GM04503 (cell line): ENCODE results near the gene ARL5A.

ENCODE experiments used
- DNase-seq: peaks from one replicate; pipeline ENCODE4 v3.0.0-alpha.2; 2012; ENCODE audit warnings: low read depth

ARL5A gene

DNA sequence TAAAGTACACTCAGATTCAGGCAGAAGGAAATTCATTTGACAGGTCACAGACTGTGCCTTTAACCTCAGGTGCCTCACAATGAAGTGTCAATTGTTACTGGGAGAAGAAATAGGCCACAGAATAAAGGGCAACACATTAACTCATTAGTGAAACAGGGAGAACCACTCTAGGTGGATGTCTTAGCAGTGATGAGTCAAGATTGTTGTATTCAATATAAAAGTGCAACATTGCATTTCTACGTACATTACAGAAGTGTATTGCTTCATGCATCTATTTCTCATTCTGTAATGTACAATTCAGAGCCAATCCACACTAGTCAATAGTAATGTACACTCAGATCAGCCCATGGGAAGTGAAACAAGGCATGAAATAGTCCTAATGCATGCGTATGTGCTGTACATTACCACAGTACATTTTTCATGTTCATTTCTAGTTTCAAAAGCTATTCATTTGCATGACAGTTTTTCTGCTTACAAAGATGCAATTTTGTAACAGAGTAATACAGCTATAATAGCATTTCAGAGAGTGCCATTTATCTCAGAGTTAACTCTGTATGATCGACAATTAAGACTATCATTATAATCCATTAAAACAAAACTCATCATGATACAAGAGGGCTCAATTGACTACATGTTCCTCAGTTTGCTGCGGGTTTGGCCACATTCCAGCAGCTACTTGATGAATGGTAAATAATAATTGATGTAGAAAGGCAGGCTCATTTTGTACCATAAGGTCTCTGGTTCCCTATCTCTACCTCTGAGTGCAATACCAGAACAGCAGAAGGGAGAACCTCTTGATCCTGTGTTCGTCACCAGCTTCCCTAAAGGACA is 12.2 kb upstream of the ARL5A start:
- DNase-seq, result no peak

- no peak for DNase-seq
Observed at GRCh38 chr2:151837926-151838325, 9.7 kb upstream of the ARL5A start.

DNA sequence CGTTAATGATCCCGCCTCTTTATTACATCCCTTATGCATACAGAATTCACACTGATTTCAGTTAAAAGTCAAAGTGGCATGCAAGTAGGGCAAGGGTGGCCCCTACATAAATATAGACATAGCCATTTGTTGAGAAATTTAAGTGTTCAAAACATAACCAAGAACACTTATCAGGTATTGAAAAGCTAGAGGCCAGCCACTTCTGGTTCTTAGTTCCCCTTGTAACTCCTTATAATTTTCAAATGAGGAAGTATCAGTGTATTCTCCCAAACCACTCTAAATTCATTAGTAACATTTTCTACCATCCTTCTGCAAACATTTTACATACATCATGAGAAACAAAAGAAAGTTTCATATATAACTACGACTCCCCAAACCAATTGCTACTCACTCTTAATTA is 5.8 kb upstream of the ARL5A start:
- no peak for DNase-seq

- DNase-seq, result no peak
Observed at GRCh38 chr2:151830961-151831360, 2.7 kb upstream of the ARL5A start.

GRCh38 chr2:151828890-151829324 is 686 bp upstream of the ARL5A start:
- DNase-seq, result no peak

- DNase-seq, result no peak
Observed at GRCh38 chr2:151827564-151828142, 568 bp downstream of the ARL5A start.

DNA sequence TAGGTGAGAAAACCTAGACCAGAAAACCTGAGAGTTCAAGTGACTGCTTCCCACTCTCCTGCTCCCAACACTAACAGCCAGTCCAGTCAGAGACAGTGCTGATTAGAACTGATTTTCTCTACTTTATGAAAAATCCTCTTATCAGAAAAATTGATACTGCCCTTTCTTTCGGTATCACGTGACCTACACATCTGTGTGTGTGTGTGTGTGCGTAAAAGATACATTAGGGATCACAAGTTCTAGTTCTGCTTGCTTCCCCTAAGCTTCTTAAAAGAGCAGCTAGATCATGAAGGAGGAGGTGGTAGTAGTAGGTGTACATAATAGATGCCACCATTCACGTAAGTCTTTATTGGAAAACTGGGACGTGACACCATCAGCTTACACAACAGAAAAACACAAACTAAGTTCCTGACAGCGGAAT is 1.5 kb downstream of the ARL5A start:
- DNase-seq, result no peak

DNA sequence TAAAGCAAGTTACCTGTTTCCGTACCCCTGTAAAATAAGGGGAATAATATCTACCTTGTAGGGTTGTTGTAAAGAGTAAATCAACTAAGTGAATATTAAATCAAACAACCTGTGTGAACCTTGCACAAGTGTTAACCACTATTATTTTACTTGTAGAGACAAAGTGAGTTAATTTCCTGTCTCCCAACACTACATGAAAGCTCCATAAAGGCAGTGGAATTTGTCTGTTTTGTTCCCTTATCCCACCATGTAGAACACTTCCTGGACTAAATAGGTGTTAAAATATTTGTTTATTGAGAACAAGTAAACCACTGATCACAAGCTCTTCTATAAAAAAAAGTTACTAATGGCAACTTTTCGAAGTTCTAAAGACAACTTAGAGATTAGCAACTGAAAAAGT is 3.3 kb downstream of the ARL5A start:
- no peak for DNase-seq

DNA sequence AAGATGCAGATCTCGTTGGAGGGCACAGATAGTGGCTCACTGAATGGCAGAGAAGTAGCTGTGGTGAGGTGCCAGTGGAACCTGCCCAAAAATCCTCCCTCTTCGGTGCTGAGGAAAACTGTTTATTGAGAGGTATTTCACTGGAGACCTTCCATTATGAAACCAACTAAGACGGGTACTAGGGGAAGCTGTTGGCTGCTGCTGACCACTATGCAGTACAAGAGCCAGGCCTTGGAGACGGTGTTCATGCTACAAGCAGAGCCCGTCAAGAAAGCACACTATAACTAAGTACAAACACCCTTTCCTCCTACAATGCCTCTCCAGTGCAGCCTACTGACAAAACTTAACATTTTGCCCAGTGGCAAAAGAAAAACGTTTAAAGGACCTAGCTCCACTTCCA is 4.6 kb downstream of the ARL5A start:
- DNase-seq, result no peak

GRCh38 chr2:151819920-151820319 is 8.3 kb downstream of the ARL5A start:
- no peak for DNase-seq

DNA sequence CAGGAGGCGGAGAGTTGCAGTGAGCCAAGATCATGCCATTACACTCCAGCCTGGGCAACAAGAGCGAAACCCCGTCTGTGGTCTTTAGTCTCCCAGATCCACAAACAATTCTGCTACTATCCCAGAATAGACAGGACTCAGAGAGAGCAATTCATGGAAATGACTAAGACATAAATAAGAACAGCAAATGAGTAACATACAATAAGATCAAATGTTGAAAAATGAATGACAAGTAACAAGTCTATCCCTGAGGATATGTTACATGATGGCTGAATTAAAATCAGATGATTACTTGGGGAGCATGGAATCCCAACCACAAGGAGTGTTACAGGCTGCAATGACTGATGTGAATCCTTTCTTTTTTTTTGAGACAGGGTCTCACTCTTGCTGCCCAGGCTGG is 10.3 kb downstream of the ARL5A start:
- no peak for DNase-seq

GRCh38 chr2:151816843-151817242 is 11.4 kb downstream of the ARL5A start:
- DNase-seq, result no peak

DNA sequence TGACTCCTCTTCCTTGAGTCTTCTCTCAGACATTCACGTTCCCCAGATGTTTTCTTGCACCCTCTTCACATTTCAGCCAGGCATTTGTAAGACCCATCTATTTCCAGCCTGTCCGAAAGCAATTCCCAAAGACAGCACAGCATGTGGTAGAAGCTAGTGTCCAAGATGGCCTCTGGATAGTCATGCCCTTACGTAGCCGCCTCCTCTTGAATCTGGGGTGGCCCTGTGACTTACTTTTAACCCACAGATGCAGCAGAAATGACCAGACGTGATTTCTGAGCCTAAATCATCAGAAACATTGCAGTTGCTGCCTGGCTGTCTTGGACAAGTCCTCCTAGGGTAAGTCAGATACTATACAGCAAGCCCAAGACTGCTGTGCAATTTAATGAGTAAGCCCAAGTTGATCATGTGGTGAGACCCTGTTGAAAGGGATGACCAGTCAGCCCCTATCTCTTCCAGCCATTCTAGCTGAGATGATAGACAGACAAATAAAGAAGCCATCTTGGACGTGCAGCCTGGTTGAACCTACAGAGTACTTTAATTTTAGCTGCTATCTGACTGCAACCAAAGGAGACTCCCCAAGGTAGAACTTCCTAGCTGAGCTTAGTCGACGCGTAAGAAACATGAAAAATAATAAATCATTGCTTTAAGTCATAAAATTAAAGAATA is 12.3 kb downstream of the ARL5A start:
- no peak for DNase-seq

- DNase-seq, result no peak
Observed at GRCh38 chr2:151810489-151810888, 17.7 kb downstream of the ARL5A start.

DNA sequence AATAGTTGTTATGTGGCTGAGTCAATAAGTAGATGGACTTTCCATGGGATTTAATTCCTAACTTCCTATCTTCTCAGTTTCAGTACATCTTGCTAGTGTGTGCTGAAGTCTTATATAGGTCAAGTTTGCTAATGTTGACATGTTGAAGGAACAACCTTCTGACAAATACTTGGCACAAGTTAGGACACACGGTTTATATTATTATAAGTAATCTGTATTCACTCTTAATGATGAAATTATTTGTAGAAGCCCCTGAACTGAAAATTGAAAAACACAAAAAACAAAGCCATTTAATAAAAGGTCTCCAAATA is 19.2 kb downstream of the ARL5A start:
- no peak for DNase-seq

DNA sequence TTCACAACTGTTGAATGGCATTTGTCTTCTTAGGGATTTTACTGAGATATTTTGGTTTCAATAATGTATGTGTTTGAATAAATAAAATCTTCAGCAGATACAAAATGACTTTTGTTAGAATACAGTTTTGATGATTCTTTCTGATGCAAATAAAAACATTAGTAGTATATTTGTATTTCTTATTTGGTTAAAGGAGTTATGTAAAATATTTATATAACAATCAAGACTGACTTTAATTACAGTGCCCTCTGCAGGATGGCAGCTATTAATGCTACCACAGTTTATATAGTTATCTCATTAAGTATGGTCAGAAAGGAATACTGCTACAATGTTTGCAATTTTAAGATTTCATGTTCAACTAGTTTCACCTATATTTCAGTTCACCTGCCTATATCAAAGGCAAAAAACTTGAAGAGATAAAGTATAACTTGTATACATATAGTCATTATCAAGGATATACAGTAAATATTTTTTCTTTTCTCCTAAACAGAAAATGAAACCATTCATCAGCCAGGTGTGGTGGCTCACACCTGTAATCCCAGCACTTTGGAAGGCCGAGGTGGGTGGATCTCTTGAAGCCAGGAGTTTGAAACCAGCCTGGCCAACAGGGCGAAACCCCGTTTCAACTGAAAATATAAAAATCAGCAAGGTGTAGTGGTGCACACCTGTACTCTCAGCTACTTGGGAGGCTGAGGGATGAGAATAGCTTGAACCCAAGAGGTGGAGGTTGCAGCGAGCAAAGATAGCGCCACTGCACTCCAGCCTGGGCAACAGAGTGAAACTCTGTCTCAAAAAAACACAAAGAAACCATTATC is 19.8 kb downstream of the ARL5A start:
- DNase-seq, result no peak

- DNase-seq, result no peak
Observed at GRCh38 chr2:151805961-151806360, 22.3 kb downstream of the ARL5A start.

DNA sequence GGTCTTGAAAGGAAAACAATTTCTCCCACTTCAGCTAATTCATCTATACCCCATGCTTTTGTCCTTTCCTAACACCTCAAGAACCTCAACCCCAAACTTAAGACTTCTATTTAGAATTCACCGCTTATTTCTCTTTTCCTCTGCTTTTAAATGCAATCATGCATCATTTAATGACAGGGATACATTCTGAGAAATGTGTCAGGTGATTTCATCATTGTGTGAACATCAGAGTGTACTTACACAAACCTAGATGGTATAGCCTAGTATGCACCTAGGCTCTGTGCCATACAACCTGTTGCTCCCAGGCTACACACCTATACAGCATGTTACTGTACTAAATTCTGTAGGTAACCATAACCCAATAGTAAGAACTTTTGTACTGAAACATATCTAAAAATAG is 22.9 kb downstream of the ARL5A start:
- DNase-seq, result no peak

- no peak for DNase-seq
Observed at GRCh38 chr2:151803811-151804210, 24.4 kb downstream of the ARL5A start.

GRCh38 chr2:151802315-151802714 is 25.9 kb downstream of the ARL5A start:
- DNase-seq, result no peak

- DNase-seq, result no peak
Observed at GRCh38 chr2:151799886-151800292, 28.3 kb downstream of the ARL5A start.

DNA sequence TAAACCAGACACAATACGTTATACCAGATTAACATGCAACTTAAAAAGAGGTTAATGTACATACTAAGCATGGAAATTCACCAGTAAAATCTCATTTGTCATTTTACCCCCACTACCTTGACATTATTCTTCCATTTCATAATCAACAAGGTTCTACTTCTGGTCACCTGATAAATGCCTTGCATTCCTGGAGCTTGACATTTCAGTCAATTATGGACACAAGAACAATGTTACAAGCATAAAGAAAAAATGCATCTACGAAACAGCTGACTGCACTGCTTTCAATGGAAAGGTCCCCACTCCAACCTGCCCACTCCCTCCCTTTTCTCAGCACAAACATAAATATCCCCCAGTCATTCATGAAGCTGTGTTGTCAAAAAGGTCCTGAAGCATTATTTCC is 31.4 kb downstream of the ARL5A start:
- DNase-seq, result no peak
